ENCODE data around the gene DENND1B. TPM values are rescaled to one million over a fixed set of nuclear protein-coding genes. Genes with fewer than 3 reads are reported as not detected.

DENND1B gene
- total RNA-seq, 1 donor from 2014 or later = 13.1 TPM

- H3K36me3 ChIP-seq = no peaks in the 10 kb centered on the region
- Mint-ChIP-seq H3K27ac (no peak overlapping the region), H3K27me3 (ENCODE audit: insufficient read depth, low read depth) (peaks cover 8% of the 10 kb centered on the region), H3K9me3 (no peaks in the 10 kb centered on the region), H3K4me3 (no peak overlapping the region), H3K4me1 (peaks cover 24% of the 10 kb centered on the region), H3K36me3 (no peaks in the 10 kb centered on the region)
- TF ChIP-seq EZH2phosphoT487 (IDR thresholded peaks at IDR 0.05) (no peak), CTCF (IDR thresholded peaks at IDR 0.05) (no peak), EZH2 (IDR thresholded peaks at IDR 0.05) (no peak)
- H2AFZ ChIP-seq (replicated peaks) = no peak overlapping the region
- H3K9me3 ChIP-seq (ENCODE audit: low read depth) = no peaks in the 10 kb centered on the region
- H3K9ac ChIP-seq = no peak overlapping the region
- peaks cover 31% of the 10 kb centered on the region for H3K4me1 ChIP-seq
- no peak overlapping the region for H3K4me3 ChIP-seq
- peaks cover 16% of the 10 kb centered on the region for H3K79me2 ChIP-seq (ENCODE audit: low read depth)
- H3K27ac ChIP-seq = no peak overlapping the region
- H3K27me3 ChIP-seq = peaks cover 24% of the 10 kb centered on the region
- no peak overlapping the region for H3K4me2 ChIP-seq
- DNase-seq (ENCODE audit: low spot score) = no peak
- no peaks in the 10 kb centered on the region for H4K20me1 ChIP-seq (ENCODE audit: low read depth)
- peaks cover 17% of the 10 kb centered on the region for H3F3A ChIP-seq (ENCODE audit: low read depth)
Observed at GRCh38 chr1:197771904-197772556, 3.2 kb downstream of the DENND1B start.

GRCh38 chr1:197771386-197771785 is 3.9 kb downstream of the DENND1B start:
- Mint-ChIP-seq H3K4me1 (peaks cover 24% of the 10 kb centered on the region), H3K4me3 (no peak overlapping the region), H3K27ac (no peak overlapping the region), H3K36me3 (no peaks in the 10 kb centered on the region), H3K27me3 (ENCODE audit: insufficient read depth, low read depth) (peaks cover 6% of the 10 kb centered on the region), H3K9me3 (no peaks in the 10 kb centered on the region)
- H3K4me3 ChIP-seq = no peak overlapping the region
- no peaks in the 10 kb centered on the region for H3K9me3 ChIP-seq (ENCODE audit: low read depth)
- H3F3A ChIP-seq (ENCODE audit: low read depth) = peaks cover 10% of the 10 kb centered on the region
- no peaks in the 10 kb centered on the region for H4K20me1 ChIP-seq (ENCODE audit: low read depth)
- H3K36me3 ChIP-seq = no peaks in the 10 kb centered on the region
- no peak for DNase-seq (ENCODE audit: low spot score)
- no peak overlapping the region for H3K4me2 ChIP-seq
- H3K79me2 ChIP-seq (ENCODE audit: low read depth) = peaks cover 16% of the 10 kb centered on the region
- no peak for TF ChIP-seq EZH2 (IDR thresholded peaks at IDR 0.05)
- TF ChIP-seq EZH2phosphoT487 (IDR thresholded peaks at IDR 0.05) = no peak
- H3K27me3 ChIP-seq = peaks cover 22% of the 10 kb centered on the region
- H3K27ac ChIP-seq = no peak overlapping the region
- H3K9ac ChIP-seq = no peak overlapping the region
- peaks cover 31% of the 10 kb centered on the region for H3K4me1 ChIP-seq
- H2AFZ ChIP-seq (replicated peaks) = no peak overlapping the region

GRCh38 chr1:197770243-197770642 is 5.0 kb downstream of the DENND1B start:
- H3K27ac Mint-ChIP-seq = no peak overlapping the region
- H3F3A ChIP-seq (ENCODE audit: low read depth) = no peaks in the 10 kb centered on the region
- peaks cover 12% of the 10 kb centered on the region for H3K27me3 ChIP-seq
- no peak overlapping the region for H3K4me2 ChIP-seq
- H3K4me3 ChIP-seq = no peak overlapping the region
- peaks cover 22% of the 10 kb centered on the region for H3K4me1 Mint-ChIP-seq
- H3K27ac ChIP-seq = no peak overlapping the region
- H3K79me2 ChIP-seq (ENCODE audit: low read depth) = peaks cover 16% of the 10 kb centered on the region
- no peaks in the 10 kb centered on the region for H3K36me3 ChIP-seq
- no peak for DNase-seq (ENCODE audit: low spot score)
- TF ChIP-seq EZH2phosphoT487 (IDR thresholded peaks at IDR 0.05) = no peak
- no peak for TF ChIP-seq CTCF (IDR thresholded peaks at IDR 0.05)
- no peak for TF ChIP-seq EZH2 (IDR thresholded peaks at IDR 0.05)
- H3K9ac ChIP-seq = no peak overlapping the region
- no peaks in the 10 kb centered on the region for H3K27me3 Mint-ChIP-seq (ENCODE audit: insufficient read depth, low read depth)
- no peaks in the 10 kb centered on the region for H3K36me3 Mint-ChIP-seq
- peaks cover 23% of the 10 kb centered on the region for H3K4me1 ChIP-seq
- H4K20me1 ChIP-seq (ENCODE audit: low read depth) = no peaks in the 10 kb centered on the region
- no peak overlapping the region for H3K4me3 Mint-ChIP-seq
- no peaks in the 10 kb centered on the region for H3K9me3 Mint-ChIP-seq
- H3K9me3 ChIP-seq (ENCODE audit: low read depth) = no peaks in the 10 kb centered on the region
- H2AFZ ChIP-seq (replicated peaks) = no peak overlapping the region

GRCh38 chr1:197769287-197769686 is 6.0 kb downstream of the DENND1B start:
- Histone ChIP-seq H3F3A (ENCODE audit: low read depth) (no peaks in the 10 kb centered on the region), H3K9me3 (ENCODE audit: low read depth) (no peaks in the 10 kb centered on the region), H4K20me1 (ENCODE audit: low read depth) (no peaks in the 10 kb centered on the region), H3K4me2 (no peak overlapping the region), H2AFZ (replicated peaks) (no peak overlapping the region), H3K36me3 (no peaks in the 10 kb centered on the region), H3K79me2 (ENCODE audit: low read depth) (peaks cover 14% of the 10 kb centered on the region), H3K4me1 (peaks cover 28% of the 10 kb centered on the region), H3K27me3 (peaks cover 12% of the 10 kb centered on the region), H3K27ac (no peak overlapping the region), H3K4me3 (no peak overlapping the region), H3K9ac (no peak overlapping the region)
- H3K9me3 Mint-ChIP-seq = no peaks in the 10 kb centered on the region
- no peaks in the 10 kb centered on the region for H3K27me3 Mint-ChIP-seq (ENCODE audit: insufficient read depth, low read depth)
- H3K36me3 Mint-ChIP-seq = no peaks in the 10 kb centered on the region
- no peak overlapping the region for H3K4me3 Mint-ChIP-seq
- TF ChIP-seq EZH2 (IDR thresholded peaks at IDR 0.05) (no peak), CTCF (IDR thresholded peaks at IDR 0.05) (no peak), EZH2phosphoT487 (IDR thresholded peaks at IDR 0.05) (no peak)
- H3K4me1 Mint-ChIP-seq = peaks cover 24% of the 10 kb centered on the region
- no peak for DNase-seq (ENCODE audit: low spot score)
- H3K27ac Mint-ChIP-seq = no peak overlapping the region

Measured in neural progenitor cell (in vitro differentiated cells).